Mucosa of stomach (tissue), 1 donor: ENCODE data around the gene RECQL5.

Experiments
- H3K27me3 ChIP-seq: one replicate; pipeline ENCODE4 v1.7.0; 2013; ENCODE audit warnings: mild to moderate bottlenecking, low read length; ENCODE audit not compliant: control insufficient read depth, insufficient read depth
- H3K36me3 ChIP-seq: one replicate; pipeline ENCODE4 v1.7.0; 2013; ENCODE audit warnings: low read length; ENCODE audit not compliant: control insufficient read depth, insufficient read depth
- H3K4me1 ChIP-seq: one replicate; pipeline ENCODE4 v1.7.0; 2013; ENCODE audit warnings: mild to moderate bottlenecking, low read length; ENCODE audit not compliant: control insufficient read depth, insufficient read depth
- H3K4me3 ChIP-seq: one replicate; pipeline ENCODE4 v1.7.0; 2013; ENCODE audit warnings: low read length
- H3K9ac ChIP-seq: one replicate; pipeline ENCODE4 v1.7.0; 2013; ENCODE audit warnings: mild to moderate bottlenecking, low read length, moderate library complexity
- H3K9me3 ChIP-seq: one replicate; pipeline ENCODE4 v1.7.0; 2013; ENCODE audit warnings: mild to moderate bottlenecking, low read length, moderate library complexity; ENCODE audit not compliant: control insufficient read depth
- donor health status: Pancreatic carcinoma.

The RECQL5 gene

GRCh38 chr17:75683583-75683982 is 16.6 kb upstream of the RECQL5 start:
- H3K9me3 ChIP-seq = no peaks in the 10 kb centered on the region
- no peaks in the 10 kb centered on the region for H3K27me3 ChIP-seq
- H3K36me3 ChIP-seq = no peaks in the 10 kb centered on the region
- H3K4me1 ChIP-seq = peaks cover 77% of the 10 kb centered on the region
- no peak overlapping the region for H3K4me3 ChIP-seq
- H3K9ac ChIP-seq = peak overlapping the region; percentile 46

GRCh38 chr17:75681289-75681688 is 14.3 kb upstream of the RECQL5 start:
- Histone ChIP-seq H3K9ac (no peak overlapping the region), H3K9me3 (no peaks in the 10 kb centered on the region), H3K36me3 (no peaks in the 10 kb centered on the region), H3K27me3 (no peaks in the 10 kb centered on the region), H3K4me3 (no peak overlapping the region), H3K4me1 (peaks cover 54% of the 10 kb centered on the region)

GRCh38 chr17:75680431-75680830 is 13.5 kb upstream of the RECQL5 start:
- H3K27me3 ChIP-seq = no peaks in the 10 kb centered on the region
- no peak overlapping the region for H3K4me3 ChIP-seq
- no peaks in the 10 kb centered on the region for H3K36me3 ChIP-seq
- no peaks in the 10 kb centered on the region for H3K9me3 ChIP-seq
- peaks cover 46% of the 10 kb centered on the region for H3K4me1 ChIP-seq
- no peak overlapping the region for H3K9ac ChIP-seq

- Histone ChIP-seq H3K27me3 (no peaks in the 10 kb centered on the region), H3K9ac (peak overlapping the region; percentile 47), H3K9me3 (no peaks in the 10 kb centered on the region), H3K4me1 (peaks cover 44% of the 10 kb centered on the region), H3K4me3 (no peak overlapping the region), H3K36me3 (no peaks in the 10 kb centered on the region)
These were observed 12.8 kb upstream of the RECQL5 start for GRCh38 chr17:75679706-75680211.

GRCh38 chr17:75676461-75676860 is 9.5 kb upstream of the RECQL5 start:
- Histone ChIP-seq H3K9me3 (no peaks in the 10 kb centered on the region), H3K36me3 (no peaks in the 10 kb centered on the region), H3K27me3 (no peaks in the 10 kb centered on the region), H3K9ac (no peak overlapping the region), H3K4me3 (no peak overlapping the region), H3K4me1 (peaks cover 27% of the 10 kb centered on the region)

GRCh38 chr17:75673487-75673886 is 6.5 kb upstream of the RECQL5 start:
- no peak overlapping the region for H3K9ac ChIP-seq
- no peaks in the 10 kb centered on the region for H3K9me3 ChIP-seq
- H3K27me3 ChIP-seq = no peaks in the 10 kb centered on the region
- no peak overlapping the region for H3K4me3 ChIP-seq
- no peaks in the 10 kb centered on the region for H3K36me3 ChIP-seq
- H3K4me1 ChIP-seq = peaks cover 7% of the 10 kb centered on the region

GRCh38 chr17:75672011-75672410 is 5.1 kb upstream of the RECQL5 start:
- Histone ChIP-seq H3K9ac (no peak overlapping the region), H3K4me3 (no peak overlapping the region), H3K4me1 (peaks cover 15% of the 10 kb centered on the region), H3K9me3 (no peaks in the 10 kb centered on the region), H3K36me3 (no peaks in the 10 kb centered on the region), H3K27me3 (no peaks in the 10 kb centered on the region)

GRCh38 chr17:75670868-75671267 is 3.9 kb upstream of the RECQL5 start:
- Histone ChIP-seq H3K4me3 (no peak overlapping the region), H3K9me3 (no peaks in the 10 kb centered on the region), H3K27me3 (no peaks in the 10 kb centered on the region), H3K9ac (no peak overlapping the region), H3K36me3 (no peaks in the 10 kb centered on the region), H3K4me1 (peaks cover 19% of the 10 kb centered on the region)

- Histone ChIP-seq H3K9ac (no peak overlapping the region), H3K4me1 (peaks cover 12% of the 10 kb centered on the region), H3K36me3 (no peaks in the 10 kb centered on the region), H3K9me3 (no peaks in the 10 kb centered on the region), H3K27me3 (no peaks in the 10 kb centered on the region), H3K4me3 (no peak overlapping the region)
These were observed 1.5 kb upstream of the RECQL5 start for GRCh38 chr17:75668489-75668888.

- Histone ChIP-seq H3K4me1 (peaks cover 12% of the 10 kb centered on the region), H3K9me3 (no peaks in the 10 kb centered on the region), H3K9ac (peak overlapping the region; percentile 84), H3K27me3 (no peaks in the 10 kb centered on the region), H3K36me3 (no peaks in the 10 kb centered on the region), H3K4me3 (peak overlapping the region; percentile 78)
These were observed 871 bp upstream of the RECQL5 start for GRCh38 chr17:75667825-75668224.

- peaks cover 5% of the 10 kb centered on the region for H3K36me3 ChIP-seq
- H3K9ac ChIP-seq = no peak overlapping the region
- no peaks in the 10 kb centered on the region for H3K9me3 ChIP-seq
- peaks cover 12% of the 10 kb centered on the region for H3K4me1 ChIP-seq
- no peaks in the 10 kb centered on the region for H3K27me3 ChIP-seq
- H3K4me3 ChIP-seq = no peak overlapping the region
These were observed 973 bp downstream of the RECQL5 start for GRCh38 chr17:75665981-75666380.

- Histone ChIP-seq H3K4me3 (no peak overlapping the region), H3K9me3 (no peaks in the 10 kb centered on the region), H3K9ac (no peak overlapping the region), H3K36me3 (peaks cover 5% of the 10 kb centered on the region), H3K27me3 (no peaks in the 10 kb centered on the region), H3K4me1 (peaks cover 12% of the 10 kb centered on the region)
These were observed 2.8 kb downstream of the RECQL5 start for GRCh38 chr17:75664099-75664549.

GRCh38 chr17:75662511-75662910 is 4.4 kb downstream of the RECQL5 start:
- Histone ChIP-seq H3K27me3 (no peaks in the 10 kb centered on the region), H3K4me1 (peaks cover 4% of the 10 kb centered on the region), H3K36me3 (peaks cover 5% of the 10 kb centered on the region), H3K9me3 (no peaks in the 10 kb centered on the region), H3K4me3 (no peak overlapping the region), H3K9ac (no peak overlapping the region)
